Nephron progenitor cell (in vitro differentiated cells): ENCODE measurements around the gene OLFML2A.

Experiments
- DNase-seq: peaks from one replicate; pipeline ENCODE4 v3.0.0; 2021
- H3K27ac Mint-ChIP-seq: 2 replicates; pipeline ENCODE4 v1.8.0; 2021; ENCODE audit warnings: mild to moderate bottlenecking, moderate library complexity, mixed read lengths
- H3K27me3 Mint-ChIP-seq: 2 replicates; pipeline ENCODE4 v1.8.0; 2021; ENCODE audit warnings: mild to moderate bottlenecking, low read depth, mixed read lengths; ENCODE audit not compliant: poor library complexity
- H3K36me3 Mint-ChIP-seq: 2 replicates; pipeline ENCODE4 v1.8.0; 2021; ENCODE audit warnings: low read depth, mixed read lengths
- H3K4me1 Mint-ChIP-seq: 2 replicates; pipeline ENCODE4 v1.8.0; 2021; ENCODE audit warnings: mixed read lengths
- H3K4me3 Mint-ChIP-seq: 2 replicates; pipeline ENCODE4 v1.8.0; 2021; ENCODE audit warnings: mild to moderate bottlenecking, moderate library complexity, mixed read lengths
- H3K9me3 Mint-ChIP-seq: 2 replicates; pipeline ENCODE4 v1.8.0; 2021; ENCODE audit warnings: mild to moderate bottlenecking, moderate library complexity, mixed read lengths
- TF ChIP-seq, protein P1 (sequence below): fragments of 200-600 bp; sonication (generic); IDR thresholded peaks from 2 replicates; pipeline ENCODE4 v1.5.0; 2021; ENCODE audit warnings: antibody characterized with exemption

OLFML2A gene

DNA sequence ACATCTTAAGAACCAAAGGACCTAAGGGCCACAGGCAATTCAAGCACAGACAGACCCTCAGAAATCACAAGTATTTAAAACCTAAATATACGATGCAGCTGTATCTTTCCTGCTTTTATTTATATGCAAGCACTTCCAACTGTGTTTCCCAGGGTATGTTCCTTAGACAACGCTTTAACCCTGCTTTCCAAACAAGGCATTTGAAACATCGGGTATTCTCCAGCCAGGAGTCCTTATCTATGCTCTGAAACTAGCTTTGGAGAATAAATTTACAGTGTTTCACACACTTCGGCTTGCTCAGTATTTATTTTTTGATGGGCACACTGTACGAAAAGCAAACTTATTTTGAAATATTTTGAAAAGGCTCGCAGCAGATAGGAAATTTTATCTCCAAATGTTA, 19.3 kb upstream of the OLFML2A start:
- DNase-seq: no peak
- Mint-ChIP-seq H3K9me3 (peaks cover 4% of the 10 kb centered on the region), H3K27me3 (no peaks in the 10 kb centered on the region), H3K4me1 (peaks cover 80% of the 10 kb centered on the region), H3K27ac (peak overlapping the region; percentile 98), H3K36me3 (peaks cover 4% of the 10 kb centered on the region), H3K4me3 (peak overlapping the region; percentile 84)
- TF ChIP-seq, protein P1, sequence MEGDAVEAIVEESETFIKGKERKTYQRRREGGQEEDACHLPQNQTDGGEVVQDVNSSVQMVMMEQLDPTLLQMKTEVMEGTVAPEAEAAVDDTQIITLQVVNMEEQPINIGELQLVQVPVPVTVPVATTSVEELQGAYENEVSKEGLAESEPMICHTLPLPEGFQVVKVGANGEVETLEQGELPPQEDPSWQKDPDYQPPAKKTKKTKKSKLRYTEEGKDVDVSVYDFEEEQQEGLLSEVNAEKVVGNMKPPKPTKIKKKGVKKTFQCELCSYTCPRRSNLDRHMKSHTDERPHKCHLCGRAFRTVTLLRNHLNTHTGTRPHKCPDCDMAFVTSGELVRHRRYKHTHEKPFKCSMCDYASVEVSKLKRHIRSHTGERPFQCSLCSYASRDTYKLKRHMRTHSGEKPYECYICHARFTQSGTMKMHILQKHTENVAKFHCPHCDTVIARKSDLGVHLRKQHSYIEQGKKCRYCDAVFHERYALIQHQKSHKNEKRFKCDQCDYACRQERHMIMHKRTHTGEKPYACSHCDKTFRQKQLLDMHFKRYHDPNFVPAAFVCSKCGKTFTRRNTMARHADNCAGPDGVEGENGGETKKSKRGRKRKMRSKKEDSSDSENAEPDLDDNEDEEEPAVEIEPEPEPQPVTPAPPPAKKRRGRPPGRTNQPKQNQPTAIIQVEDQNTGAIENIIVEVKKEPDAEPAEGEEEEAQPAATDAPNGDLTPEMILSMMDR: no peak

- H3K9me3 Mint-ChIP-seq: peaks cover 8% of the 10 kb centered on the region
- H3K27me3 Mint-ChIP-seq: no peaks in the 10 kb centered on the region
- H3K27ac Mint-ChIP-seq: peak overlapping the region; percentile 98
- peaks cover 85% of the 10 kb centered on the region for H3K4me1 Mint-ChIP-seq
- no peak for DNase-seq
- TF ChIP-seq, protein P1: no peak
- H3K36me3 Mint-ChIP-seq: peaks cover 9% of the 10 kb centered on the region
- H3K4me3 Mint-ChIP-seq: peak overlapping the region; percentile 84
Measured at GRCh38 chr9:124758061-124758460, 18.9 kb upstream of the OLFML2A start.

GRCh38 chr9:124758691-124759090, 18.2 kb upstream of the OLFML2A start:
- no peak for DNase-seq
- no peaks in the 10 kb centered on the region for H3K27me3 Mint-ChIP-seq
- H3K36me3 Mint-ChIP-seq: peaks cover 12% of the 10 kb centered on the region
- TF ChIP-seq, protein P1: no peak
- peak overlapping the region; percentile 98 for H3K27ac Mint-ChIP-seq
- H3K4me3 Mint-ChIP-seq: peak overlapping the region; percentile 84
- peaks cover 89% of the 10 kb centered on the region for H3K4me1 Mint-ChIP-seq
- peaks cover 9% of the 10 kb centered on the region for H3K9me3 Mint-ChIP-seq

DNA sequence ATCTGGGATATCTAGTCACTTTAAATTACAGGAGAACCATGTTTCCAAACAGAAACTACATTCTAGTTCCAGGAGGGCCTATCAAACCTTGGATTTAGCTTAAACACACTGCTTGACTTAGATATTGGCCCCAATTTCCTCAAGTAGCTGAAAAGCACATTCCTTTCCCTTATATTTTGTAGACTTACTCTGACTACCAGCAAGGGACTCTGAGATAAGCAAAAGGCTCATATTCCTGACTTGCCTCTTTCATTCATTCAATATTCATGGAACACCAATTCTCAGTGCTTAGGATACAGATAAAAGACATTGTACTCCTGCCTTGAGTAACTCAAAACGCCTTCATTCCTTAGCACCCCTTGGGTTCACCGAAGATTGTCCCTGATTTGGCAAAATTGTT, 17.6 kb upstream of the OLFML2A start:
- TF ChIP-seq, protein P1: no peak
- Mint-ChIP-seq H3K36me3 (peaks cover 12% of the 10 kb centered on the region), H3K4me3 (peak overlapping the region; percentile 84), H3K27ac (peak overlapping the region; percentile 68), H3K9me3 (peaks cover 9% of the 10 kb centered on the region), H3K27me3 (no peaks in the 10 kb centered on the region), H3K4me1 (peaks cover 88% of the 10 kb centered on the region)
- DNase-seq: no peak

DNA sequence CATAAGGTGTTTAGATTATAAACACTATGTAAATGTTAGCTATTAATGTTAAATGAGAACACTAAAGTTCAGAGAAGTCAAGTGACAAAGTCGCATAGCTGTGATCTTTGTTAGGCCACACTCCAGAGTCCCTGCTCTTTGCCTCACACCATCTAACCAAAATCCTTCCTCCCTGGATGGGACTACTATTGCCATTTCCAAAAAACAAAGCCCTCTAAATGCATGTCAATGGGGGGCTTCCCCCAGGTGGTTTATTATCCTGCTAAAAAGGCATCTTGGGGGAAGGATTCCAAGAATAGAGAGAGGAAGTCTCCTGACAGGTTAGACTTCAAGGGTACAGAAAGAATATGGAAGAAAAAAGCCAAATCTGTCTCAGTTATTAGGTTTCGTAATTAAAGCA, 16.2 kb upstream of the OLFML2A start:
- no peak overlapping the region for H3K4me3 Mint-ChIP-seq
- H3K9me3 Mint-ChIP-seq: peaks cover 9% of the 10 kb centered on the region
- DNase-seq: no peak
- H3K4me1 Mint-ChIP-seq: peaks cover 88% of the 10 kb centered on the region
- TF ChIP-seq, protein P1: no peak
- H3K27me3 Mint-ChIP-seq: no peaks in the 10 kb centered on the region
- peaks cover 12% of the 10 kb centered on the region for H3K36me3 Mint-ChIP-seq
- H3K27ac Mint-ChIP-seq: peak overlapping the region; percentile 59

DNA sequence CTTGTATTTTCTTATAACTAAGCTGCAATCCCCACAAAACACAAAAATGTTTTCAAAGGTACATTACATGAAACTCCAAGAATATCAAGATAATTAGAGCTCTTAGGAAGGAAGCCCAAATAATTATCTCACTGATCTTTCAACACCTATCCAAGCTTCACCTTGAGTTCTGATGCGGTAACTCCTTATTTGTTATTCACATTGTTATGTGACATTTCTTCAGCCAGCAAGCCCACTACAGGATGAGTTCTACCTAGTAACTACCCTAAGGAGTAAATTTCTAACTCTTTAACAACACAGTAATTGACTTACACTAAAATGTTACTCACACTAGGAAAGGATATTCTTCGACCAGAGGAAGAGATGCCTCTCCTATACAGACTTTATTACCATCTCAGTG, 15.7 kb upstream of the OLFML2A start:
- H3K27ac Mint-ChIP-seq: peak overlapping the region; percentile 62
- peaks cover 88% of the 10 kb centered on the region for H3K4me1 Mint-ChIP-seq

More for the DNA sequence above, 15.7 kb upstream of the OLFML2A start:
- Mint-ChIP-seq H3K4me3 (peak overlapping the region; percentile 15), H3K36me3 (peaks cover 12% of the 10 kb centered on the region), H3K9me3 (peaks cover 9% of the 10 kb centered on the region), H3K27me3 (no peaks in the 10 kb centered on the region)
- no peak for DNase-seq
- TF ChIP-seq, protein P1: no peak
